Esophagus squamous epithelium (tissue), 4 donors: ENCODE data around the gene ADGRG2.

Source experiments
- POLR2A ChIP-seq, 4 donors: fragments of 450-650 bp; IDR thresholded peaks; one replicate each; pipeline ENCODE4 v1.6.1; 2017; ENCODE audit warnings: antibody characterized with exemption in 4 of 4, mild to moderate bottlenecking in 4 of 4, moderate library complexity in 3 of 4
- TF ChIP-seq, protein P1 (sequence below), 6 experiments: fragments of 450-650 bp in 4 of 6; fragments of 200-600 bp in 2 of 6; sonication (generic) in 2 of 6; IDR thresholded peaks; one replicate each; pipeline ENCODE4 v1.5.1; 2016 to 2019; ENCODE audit warnings: antibody characterized with exemption in 6 of 6, mild to moderate bottlenecking in 4 of 6, moderate library complexity in 4 of 6

- TF ChIP-seq, protein P1, sequence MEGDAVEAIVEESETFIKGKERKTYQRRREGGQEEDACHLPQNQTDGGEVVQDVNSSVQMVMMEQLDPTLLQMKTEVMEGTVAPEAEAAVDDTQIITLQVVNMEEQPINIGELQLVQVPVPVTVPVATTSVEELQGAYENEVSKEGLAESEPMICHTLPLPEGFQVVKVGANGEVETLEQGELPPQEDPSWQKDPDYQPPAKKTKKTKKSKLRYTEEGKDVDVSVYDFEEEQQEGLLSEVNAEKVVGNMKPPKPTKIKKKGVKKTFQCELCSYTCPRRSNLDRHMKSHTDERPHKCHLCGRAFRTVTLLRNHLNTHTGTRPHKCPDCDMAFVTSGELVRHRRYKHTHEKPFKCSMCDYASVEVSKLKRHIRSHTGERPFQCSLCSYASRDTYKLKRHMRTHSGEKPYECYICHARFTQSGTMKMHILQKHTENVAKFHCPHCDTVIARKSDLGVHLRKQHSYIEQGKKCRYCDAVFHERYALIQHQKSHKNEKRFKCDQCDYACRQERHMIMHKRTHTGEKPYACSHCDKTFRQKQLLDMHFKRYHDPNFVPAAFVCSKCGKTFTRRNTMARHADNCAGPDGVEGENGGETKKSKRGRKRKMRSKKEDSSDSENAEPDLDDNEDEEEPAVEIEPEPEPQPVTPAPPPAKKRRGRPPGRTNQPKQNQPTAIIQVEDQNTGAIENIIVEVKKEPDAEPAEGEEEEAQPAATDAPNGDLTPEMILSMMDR (IDR thresholded peaks at IDR 0.05): no peak
- no peak for TF ChIP-seq POLR2A (IDR thresholded peaks at IDR 0.05)
Observed at GRCh38 chrX:18945483-18945882, 176.8 kb downstream of the ADGRG2 start.
